Duodenal mucosa (tissue), 2 donors: ENCODE results near the gene RAD17.
"Not testable (repeated sequence)": the region's sequence is repeated elsewhere in the genome, so short reads cannot be mapped to it uniquely, and the experiment has no call there.

Source experiments
- H3K27ac ChIP-seq: one replicate; pipeline ENCODE4 v1.7.0; 2013; ENCODE audit warnings: low read depth, low read length
- H3K27me3 ChIP-seq, 2 donors: one replicate each; pipeline ENCODE4 v1.7.0; 2013; ENCODE audit warnings: low read length in 2 of 2, control low read depth in 1 of 2; ENCODE audit not compliant: insufficient read depth in 2 of 2, control insufficient read depth in 1 of 2
- H3K36me3 ChIP-seq, 2 donors: one replicate each; pipeline ENCODE4 v1.7.0; 2013; ENCODE audit warnings: low read length in 2 of 2, control low read depth in 1 of 2; ENCODE audit not compliant: insufficient read depth in 2 of 2, control insufficient read depth in 1 of 2
- H3K4me1 ChIP-seq, 2 donors: one replicate each; pipeline ENCODE4 v1.7.0; 2013; ENCODE audit warnings: low read length in 2 of 2, control low read depth in 1 of 2; ENCODE audit not compliant: insufficient read depth in 2 of 2, control insufficient read depth in 1 of 2
- H3K4me3 ChIP-seq, 2 donors: one replicate each; pipeline ENCODE4 v1.7.0; 2013; ENCODE audit warnings: low read length in 2 of 2, low read depth in 1 of 2
- H3K9ac ChIP-seq, 2 donors: one replicate each; pipeline ENCODE4 v1.7.0; 2013; ENCODE audit warnings: low read length in 2 of 2, low read depth in 1 of 2
- H3K9me3 ChIP-seq, 2 donors: one replicate each; pipeline ENCODE4 v1.7.0; 2013; ENCODE audit warnings: low read length in 2 of 2, control low read depth in 1 of 2; ENCODE audit not compliant: control insufficient read depth in 1 of 2

The RAD17 gene

DNA sequence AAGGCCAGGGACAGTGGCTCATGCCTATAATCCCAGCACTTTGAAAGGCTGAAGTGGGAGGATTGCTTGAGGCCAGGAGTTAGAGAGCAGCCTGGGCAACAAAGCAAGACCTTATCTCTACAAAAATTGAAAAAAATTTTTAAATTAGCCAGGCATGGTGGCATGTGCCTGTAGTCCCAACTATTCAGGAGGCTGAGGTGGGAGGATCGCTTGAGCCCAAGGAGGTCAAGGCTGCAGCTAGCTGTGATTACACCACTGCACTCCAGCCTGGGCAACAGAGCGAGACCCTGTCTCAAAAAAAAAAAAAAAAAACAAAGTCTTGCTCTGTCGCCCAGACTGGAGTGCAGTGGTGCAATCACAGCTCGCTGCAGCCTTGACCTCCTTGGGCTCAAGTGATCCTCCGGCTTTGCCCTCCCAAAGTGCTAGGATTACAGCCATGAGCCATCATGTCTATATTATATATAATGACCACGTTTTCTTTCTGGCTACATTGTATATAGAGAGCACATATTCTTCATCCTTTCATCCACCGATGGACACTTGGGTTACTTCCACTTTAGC lies 85.9 kb downstream of the RAD17 start:
- not testable (repeated sequence) for H3K4me3 ChIP-seq, H3K9me3 ChIP-seq, H3K27me3 ChIP-seq, H3K4me1 ChIP-seq, H3K27ac ChIP-seq, H3K36me3 ChIP-seq
- peak overlapping the region; percentile 2 to 67 for H3K9ac ChIP-seq

DNA sequence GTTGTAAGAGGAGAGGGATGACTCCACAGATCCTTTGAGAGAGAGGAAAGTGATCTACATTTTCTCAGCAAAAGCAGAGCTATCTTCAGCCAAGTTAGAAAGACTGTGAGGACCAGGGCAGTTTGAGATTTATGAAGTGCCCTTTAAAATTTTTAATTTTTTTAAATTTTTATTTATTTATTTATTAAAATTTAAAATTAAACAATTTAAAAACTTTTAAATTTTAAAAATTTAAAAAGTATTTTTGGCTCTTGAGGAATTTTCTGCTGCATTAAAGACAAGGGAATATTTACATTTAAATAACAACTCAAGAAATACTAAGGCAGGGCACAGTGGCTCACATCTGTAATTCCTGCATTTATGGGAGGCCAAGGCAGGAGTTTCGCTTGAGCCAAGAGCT lies 92.6 kb downstream of the RAD17 start:
- H3K4me3 ChIP-seq = no peak overlapping the region
- H3K9me3 ChIP-seq = no peaks in the 10 kb centered on the region
- no peak overlapping the region for H3K9ac ChIP-seq
- H3K36me3 ChIP-seq = no peaks in the 10 kb centered on the region
- no peaks in the 10 kb centered on the region for H3K4me1 ChIP-seq
- H3K27me3 ChIP-seq = no peaks in the 10 kb centered on the region
- no peak overlapping the region for H3K27ac ChIP-seq
